ENCODE results near the gene SULF2.

SULF2 gene

DNA sequence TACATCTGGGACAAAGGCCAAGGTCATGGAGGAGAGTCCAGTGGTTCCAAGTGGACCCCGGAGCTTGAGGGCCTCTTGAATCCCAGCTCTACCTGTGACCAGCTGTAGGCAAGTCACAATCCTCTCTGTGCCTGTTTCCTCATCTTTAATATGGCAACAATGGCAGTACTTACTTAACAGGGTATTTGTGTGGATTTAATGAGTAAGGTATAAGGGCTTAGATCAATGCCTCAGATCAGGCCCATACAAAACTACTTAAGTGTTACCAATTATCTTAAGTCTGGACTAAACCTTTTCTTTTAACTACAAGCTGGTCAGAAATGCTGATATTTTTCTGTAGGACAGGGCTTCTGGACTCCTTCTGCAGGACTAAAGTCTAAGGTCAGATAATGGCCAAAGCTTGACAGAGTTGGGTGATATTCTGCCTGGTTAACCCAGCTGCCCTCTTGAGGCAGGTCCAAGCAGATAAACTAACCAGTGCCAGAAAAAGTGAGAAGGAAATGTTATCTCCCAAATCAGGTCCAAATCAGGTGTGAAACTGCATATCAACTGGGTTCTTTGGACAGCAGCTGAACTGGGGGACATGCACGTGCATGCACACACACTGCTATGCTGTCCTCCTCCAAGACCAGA is 2.2 kb downstream of the SULF2 start:
- no peak for DNase-seq

DNA sequence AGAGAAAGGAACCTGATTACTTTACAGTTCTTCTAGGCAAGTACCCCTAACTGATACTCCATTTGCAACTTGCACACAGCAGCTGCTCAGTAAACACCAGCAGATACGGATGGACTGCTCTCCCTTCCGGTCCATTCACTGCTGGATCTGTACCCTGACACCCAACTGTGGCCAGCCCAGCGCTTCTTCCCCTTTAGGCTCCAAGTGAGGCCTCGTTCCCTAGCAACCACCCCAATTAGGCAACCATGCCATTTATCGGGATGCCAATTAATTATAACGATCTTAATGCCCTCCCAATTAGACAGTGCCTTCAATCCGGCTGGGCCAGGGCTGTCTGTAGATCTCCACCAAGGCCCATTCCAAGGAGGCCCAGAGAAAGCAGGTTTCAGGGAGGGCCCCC is 3.2 kb downstream of the SULF2 start:
- no peak for DNase-seq

DNA sequence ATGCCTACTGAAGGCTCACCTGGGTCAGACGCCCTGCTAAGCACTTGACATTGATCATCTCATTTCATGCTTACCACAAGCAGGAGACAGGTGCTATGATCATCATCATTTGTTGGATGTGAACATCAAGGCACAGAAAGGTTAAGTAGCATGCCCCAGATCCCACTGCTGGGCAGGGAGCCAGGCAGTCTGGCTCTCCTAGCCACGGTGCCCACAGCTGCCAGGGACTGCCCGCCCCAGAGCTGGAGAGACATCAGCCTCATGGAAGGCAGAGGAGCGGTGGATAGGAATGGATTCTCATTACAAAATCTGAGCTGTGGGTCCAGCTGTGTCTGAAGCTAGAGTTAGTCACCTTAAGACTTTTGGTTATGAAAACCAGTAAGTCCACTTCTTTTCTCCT is 3.6 kb downstream of the SULF2 start:
- DNase-seq, result no peak

DNA sequence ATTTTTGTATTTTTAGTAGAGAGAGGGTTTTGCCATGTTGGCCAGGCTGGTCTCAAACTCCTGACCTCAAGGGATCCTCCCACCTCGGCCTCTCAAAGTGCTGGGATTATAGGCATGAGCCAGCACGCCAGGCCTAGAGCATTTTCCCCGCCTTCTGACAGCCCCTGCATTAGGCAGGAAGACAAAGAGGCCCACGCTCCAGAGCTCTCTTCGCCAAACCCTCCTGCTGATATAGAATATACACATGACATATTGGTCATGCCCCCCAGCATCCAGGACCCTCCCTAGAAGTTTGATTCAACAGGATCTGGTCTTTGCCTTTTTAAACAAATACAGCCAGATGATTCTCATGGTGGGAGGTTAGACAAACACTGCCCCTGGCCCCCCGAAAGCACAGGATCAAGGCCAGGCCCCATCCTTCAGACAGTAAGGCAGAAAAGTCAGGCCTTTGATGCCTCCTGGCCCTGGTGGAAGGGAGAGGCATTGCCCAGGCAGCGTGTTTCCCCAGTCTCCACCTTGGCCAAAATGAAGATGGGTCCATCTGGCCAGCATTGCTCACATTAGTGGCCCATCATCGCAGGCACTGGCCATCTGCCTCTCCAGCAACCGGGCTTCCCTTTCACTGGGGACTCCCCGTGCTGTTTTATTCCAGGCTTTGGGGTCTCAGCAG is 4.4 kb downstream of the SULF2 start:
- no peak for DNase-seq

DNA sequence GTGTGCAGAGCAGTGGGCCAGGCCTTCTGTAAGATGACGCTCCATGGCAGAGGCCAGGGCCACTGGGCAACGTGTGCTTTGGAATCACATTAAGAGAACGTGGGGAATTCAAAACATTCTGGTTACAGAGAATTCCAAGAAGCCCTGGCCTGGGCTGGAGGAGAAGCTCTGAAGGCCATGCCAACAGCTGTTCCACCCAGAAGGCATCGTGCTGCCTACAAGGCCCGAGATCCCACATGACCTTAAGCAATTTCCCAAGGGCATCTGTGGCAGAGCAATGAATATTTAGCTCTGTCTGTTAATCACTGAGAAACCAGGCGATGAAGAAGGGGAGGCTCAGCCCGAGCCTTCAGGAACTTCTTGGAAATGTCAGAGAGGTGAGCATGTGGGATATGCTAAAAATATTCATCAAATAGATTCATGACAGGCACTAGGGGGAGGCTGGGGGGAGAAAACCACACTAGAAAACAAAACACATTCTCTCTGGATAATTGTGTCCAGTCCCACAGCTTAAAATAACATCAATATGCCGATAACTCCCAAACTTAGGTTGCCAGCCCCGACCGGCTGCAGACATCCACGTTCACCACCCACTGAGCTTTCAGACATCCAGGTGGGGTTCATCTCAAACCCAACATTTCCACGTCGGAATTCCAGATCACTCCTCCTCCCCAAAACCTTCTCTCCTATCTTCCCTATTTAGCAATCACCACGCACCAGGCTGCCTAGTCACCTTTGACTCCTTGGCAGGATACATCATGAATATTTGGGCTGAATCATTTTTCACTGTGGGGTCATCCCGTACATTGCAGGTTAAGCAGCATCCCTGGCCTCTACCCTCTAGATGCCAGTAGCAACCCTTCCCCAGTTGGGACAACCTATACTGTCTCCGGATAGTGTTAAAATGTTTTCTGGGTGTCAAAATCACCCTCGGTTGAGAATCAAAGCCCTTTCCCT is 6.6 kb downstream of the SULF2 start:
- DNase-seq, result no peak

DNA sequence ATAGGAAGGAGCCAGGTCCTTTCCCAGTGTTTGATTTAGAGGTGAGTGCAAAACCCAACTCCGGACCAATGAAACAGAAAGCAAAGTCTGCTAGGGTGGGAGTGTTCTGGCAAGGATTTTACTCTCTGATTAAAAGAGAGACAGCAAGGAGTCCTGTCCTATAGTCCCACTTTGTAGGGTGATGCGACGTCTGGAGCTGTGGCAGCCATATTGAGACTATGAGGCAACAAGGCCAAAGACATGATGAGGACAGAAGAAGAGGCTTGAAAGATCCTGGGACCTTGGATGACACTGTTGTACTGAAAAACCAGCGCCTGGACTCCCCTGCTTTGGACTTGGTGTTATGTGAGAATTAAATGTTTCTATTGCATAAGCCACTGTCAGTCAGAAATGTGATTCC is 8.1 kb downstream of the SULF2 start:
- no peak for DNase-seq

DNA sequence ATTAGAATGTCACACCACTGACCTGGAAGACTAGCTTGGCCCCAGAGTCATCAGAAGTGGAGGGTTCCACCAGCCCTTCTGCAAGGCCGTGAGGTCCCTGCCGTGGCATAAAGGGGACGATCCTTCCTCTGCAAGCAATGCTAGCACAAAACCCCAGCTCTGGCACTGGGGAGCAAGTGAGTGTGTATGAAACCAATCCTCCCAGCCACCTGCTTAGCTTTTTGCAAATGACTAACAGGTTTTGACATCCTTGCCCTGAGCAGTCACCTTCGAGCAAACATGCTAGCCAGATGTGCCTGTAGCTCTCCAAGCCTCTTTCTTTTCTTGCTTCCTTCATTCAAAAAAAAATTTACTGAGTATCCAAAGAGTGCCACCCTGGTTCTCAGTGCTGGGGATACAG is 8.6 kb downstream of the SULF2 start:
- DNase-seq, result no peak

DNA sequence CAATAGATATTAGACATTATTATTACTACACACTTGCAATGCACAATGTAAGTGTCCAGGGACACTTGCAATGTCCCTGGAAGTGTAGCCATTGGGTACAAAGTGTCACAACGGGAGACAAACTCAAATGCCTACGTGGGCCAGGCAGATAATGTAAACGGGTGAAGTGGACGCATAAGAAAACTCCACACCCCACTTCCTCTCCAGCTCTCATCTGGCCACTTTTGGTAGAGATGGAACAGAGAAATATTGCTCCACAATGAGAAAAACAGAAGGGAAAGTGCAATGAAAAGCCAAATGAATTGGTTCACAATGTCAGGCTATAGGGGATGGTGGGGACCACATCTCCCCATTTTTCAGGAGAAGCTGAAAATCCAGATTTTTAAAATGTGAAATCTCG is 9.4 kb downstream of the SULF2 start:
- DNase-seq, result no peak

DNA sequence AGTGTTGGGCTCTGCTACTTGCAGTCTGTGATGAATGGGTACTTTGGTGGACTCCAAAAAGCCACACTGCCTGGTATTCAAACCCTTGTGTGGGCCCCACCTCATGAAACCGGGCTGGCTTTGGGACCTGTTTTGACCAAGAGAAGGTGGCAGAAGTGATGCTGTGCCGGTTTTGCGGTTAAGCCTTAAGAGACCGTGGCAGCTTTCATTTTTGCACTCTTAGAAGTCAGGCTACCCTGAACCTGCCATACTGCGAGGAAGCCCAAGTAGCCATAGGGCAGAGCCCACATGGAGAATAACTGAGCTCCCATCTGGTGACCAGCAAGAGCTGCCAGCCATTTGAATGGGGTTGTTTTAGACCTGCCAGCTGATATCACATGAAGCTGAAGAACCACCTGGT is 10.2 kb downstream of the SULF2 start:
- no peak for DNase-seq

DNA sequence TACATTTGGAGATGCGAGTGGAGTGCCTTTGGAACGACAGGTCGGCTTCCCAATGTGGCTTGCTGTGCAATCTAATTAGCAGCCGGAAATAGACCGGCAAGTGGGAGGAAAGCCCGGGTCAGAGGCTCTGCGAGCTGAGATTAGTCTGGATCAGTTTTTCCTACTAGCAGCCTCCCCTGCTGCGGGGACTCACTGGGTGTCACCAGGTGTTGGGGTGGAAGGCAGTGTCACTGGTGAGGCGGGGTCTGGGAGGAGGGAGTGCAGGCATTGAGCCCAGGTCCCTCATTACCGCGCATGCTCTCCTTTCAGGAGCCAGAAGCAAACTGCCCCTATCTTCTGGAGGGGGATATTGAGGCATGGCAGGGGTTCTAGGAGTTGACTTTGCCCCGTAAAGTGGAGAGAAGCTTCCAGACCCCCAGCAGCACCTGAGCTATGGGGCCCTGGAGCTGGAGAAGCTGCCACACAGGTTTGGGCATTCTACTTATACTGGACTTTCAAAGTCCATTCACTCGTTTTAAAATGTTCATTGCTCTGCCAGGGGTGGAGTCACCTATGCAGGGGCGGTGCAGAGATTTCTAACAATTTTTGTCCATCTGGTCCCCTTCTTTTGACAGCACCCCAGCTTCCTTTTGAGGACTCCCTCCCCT is 11.0 kb downstream of the SULF2 start:
- no peak for DNase-seq

DNA sequence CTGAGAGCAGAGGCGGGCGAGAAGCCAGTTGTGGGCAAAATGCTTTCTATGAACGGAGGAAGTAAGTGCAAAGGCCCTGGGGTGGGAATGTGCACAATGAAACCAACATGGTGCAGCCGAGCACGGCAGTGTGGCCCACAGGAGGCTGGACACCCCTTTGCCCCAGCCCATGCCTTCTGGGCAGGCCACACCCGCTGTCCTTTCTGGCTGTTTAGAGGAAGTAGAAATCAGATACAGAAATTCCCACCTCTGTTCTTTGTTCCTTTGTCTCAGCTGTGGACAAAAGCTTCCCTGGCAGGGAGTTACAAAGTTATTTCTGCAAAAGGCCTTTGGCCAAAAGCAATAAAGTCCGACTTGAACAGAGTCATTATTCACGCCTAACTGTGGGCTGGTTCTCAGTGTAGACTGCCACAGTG is 11.9 kb downstream of the SULF2 start:
- DNase-seq, result no peak

DNA sequence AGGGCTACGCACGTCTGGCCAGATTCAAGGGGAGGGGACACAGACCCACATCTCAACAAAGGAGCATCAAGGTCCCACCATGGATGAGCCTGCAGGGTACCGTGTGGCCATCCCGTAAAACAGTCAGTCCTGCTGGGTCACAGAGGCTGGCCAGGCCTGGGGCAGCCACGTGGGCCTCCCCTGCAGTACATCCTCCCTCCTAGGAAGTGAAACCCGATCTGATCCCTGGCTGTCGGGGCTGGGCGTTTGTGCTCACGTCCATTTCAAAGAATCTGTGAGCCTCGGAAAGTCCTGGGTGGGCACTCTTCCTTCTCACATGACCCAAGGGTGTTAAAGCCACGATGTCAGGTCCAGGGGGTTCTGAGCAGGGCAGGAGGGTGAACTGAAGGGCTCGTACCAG is 14.3 kb downstream of the SULF2 start:
- DNase-seq, result no peak

DNA sequence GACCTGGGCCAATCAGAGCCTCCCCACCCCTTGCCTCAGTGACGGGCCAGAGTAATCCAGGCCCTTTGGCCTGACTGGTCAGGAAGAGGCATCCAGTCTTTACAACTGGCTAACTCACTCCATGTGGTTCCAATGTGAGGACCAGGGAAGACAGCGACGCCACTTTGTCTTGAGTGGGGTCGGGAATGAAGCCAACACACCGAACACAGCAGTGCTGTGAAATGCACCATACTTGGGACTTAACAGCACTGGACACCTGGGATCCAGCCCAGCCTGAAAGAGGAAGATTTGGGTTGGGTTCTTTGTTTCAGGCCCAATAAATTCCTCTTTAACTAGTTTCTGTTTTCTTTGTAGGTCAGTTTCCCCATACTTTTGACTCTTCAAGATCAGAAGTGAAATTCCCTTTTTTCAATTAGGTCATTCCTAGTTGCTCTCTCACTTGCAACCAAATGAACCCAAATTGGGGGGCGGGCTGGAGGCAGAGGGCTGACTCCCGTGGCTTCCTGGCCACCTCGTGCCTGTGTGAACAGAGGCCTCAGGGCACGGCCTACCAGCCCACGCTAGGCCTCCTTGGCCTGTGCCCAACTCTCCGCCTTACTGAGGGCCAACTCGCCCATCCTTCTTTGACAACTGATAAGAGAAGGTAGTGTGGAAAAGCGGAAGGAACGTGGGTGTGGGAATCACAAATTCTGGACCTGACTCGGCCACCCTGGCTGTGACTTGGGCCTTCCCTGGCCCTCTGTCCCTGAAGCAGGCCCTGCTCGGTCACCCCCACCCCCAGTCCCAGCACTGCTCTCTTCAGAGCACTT is 17.1 kb downstream of the SULF2 start:
- DNase-seq, result no peak

DNA sequence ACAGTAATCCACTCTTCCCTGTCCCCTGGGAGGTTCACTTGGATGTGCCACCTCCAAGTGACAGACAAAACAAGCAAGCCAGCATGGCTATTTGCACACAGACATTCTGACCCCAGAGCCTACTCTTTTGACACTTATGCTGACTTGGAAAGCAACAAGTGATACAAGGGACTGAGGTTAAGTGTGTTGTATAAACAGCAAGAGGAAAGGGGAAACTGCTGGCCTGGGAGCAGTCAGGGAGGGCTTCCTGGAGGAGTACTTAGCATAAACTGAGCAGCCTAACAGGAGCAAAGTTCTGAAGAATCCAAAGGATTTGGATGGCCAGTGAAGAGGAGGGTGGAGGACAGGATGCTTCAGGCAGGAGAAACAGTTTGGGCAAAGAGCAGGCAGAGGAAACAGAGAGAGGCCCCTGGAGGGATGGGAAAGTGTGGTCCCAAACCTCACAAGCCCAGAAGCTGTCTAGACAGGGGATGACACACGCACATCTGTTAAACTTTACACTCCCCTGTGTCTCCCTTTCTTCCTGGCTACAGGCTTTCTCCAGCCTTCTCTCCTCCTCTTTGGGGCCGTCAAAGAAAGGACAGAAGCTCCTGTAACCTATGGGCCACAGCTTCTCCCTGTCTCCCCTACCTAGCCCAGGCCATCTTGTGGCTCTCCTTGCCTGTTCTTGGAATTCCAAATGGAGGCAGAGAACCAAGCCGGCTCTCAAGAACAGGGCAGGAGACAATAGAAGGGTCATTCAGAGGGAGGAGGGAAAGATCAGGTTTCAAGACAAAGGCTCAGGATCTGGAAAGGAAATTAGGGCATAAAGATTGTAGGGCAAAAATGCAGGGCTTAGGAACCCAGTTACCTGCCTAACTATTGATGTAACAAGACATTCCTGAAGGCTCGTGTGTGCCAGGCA is 19.3 kb downstream of the SULF2 start:
- no peak for DNase-seq

DNA sequence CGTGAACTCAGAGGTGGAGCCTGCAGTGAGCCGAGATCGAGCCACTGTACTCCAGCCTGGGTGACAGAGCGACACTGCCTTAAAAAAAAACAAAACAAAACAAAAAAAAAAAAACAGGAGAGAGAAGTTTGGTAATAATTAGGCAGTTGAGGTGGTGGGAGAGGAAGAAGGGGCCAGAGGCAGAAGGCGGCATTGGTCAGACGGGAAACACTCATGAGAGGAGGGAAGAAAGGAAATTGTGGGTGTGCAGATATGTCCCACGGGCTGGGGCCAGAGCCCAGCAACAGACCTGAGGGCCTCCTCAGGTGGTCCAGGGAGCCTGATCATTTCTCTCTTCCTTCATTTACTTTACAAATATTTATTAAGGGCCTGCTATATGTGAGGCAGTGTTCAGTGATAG is 20.0 kb downstream of the SULF2 start:
- no peak for DNase-seq

DNA sequence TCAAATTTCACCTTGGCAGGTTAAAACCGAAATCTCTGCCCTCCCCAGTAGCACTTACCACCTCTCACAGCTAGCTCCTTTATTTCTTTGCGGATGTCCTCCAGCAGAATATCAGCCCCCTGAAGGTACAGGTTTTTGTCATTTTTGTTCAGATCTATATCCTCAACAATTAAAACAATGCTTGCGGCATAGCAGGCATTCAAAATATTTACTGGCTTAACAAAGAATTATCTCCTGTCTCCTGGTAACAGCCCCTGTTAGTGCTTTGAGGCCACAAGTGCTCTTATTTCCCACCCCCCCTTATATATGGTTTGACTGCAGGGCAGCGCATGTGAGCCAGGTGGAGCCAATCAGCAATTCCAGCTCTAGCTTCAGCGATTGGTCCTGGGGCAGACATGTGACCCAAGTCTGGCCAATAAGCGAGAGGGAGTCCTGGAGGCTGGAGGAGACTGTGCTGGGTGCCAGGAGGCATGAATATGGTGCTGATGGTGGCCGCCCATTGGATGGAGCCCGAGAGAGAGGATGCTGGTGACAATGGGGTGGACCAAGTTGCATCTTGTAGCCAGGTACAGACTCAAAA is 21.0 kb downstream of the SULF2 start:
- no peak for DNase-seq

DNA sequence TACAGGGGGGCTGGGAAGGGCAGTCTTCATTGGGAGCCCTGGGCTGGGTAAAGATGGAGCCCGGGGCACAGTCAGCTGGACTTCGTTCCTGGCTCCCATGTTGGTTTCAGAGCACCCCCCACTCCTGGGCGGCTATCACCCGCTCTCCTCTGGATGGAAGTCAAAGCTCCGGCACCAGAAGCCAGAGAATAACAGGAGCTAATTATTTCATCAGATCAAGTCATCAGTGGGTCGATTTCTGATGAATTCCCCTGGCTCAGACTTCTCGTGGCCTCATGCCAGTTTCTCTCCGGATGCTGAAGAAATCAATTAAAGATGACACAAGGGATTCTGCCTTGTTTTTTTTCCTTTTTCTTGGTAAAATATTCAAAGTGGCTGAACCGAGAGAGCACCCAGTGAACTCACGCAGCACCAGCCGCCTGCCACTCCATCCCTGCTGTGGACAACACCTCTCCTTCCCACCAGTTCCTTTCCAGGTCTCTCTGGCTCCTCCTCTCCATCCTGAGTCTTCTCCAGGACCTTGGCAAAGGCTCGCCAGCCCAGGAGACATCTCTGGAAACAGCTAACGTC is 22.5 kb downstream of the SULF2 start:
- no peak for DNase-seq

DNA sequence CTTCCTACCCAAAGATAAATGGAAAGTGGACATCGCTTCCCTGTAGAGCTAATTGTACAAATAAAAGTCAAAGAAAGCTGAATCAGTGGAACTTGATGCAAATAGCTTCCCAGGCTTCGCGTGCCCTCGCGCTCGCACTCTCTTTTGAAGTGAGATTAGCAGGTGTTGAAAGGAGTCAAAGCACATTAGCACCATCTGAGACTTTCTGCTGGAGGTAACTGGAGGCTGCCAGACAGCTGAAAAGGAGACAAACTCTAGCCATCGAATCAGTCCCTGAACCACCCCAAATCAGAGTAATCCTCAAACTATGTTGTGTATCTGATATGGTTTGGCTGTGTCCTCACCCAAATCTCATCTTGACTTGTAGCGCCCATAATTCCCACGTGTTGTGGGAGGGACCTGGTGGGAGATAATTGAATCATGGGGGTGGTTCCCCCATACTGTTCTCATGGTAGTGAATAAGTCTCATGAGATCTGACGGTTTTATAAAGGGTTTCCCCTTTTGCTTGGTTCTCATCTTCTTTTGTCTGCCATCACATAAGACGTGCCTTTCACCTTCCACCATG is 23.7 kb downstream of the SULF2 start:
- DNase-seq, result no peak

DNA sequence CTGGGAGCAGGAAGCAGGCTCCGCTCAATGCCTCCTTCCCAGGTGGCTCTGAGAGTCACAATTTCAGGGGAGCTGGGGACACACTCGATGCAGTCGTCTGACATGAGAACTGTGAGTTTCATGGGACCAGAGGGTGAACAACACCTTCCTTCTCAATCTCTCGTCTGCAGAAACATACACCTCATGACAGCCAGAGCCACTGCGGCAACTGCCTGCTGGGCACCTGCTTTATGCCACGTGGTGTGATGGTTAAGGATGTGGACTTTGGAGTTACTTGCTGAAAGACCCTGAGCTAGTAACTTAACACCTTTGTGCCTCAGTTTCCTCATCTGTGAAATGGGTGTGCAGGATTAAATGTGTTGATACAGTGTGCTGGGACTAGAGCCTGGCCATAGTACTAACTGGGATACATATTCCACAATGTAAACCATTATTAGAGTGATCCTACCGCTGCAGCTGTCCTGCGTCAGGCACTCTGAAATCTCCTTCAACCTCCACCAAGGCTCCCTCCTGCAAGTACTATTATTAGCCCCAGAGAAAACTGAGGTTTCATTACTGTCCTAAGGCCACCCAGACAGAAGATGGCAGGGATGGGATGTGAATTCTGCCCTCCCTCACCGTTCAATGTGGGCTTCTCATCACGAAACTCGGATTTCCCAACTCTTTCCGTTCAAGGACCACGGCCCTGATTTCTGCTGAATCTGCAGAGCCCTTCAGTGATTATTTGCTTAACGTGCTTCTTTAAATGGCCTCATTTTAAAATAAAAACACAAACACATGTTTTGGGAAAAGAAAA is 24.4 kb downstream of the SULF2 start:
- no peak for DNase-seq

All from activated gamma-delta T cell treated with Interleukin-2 at 50 U/mL for 16 hours (primary cell).